ENCODE data around the gene LPP.

DNA sequence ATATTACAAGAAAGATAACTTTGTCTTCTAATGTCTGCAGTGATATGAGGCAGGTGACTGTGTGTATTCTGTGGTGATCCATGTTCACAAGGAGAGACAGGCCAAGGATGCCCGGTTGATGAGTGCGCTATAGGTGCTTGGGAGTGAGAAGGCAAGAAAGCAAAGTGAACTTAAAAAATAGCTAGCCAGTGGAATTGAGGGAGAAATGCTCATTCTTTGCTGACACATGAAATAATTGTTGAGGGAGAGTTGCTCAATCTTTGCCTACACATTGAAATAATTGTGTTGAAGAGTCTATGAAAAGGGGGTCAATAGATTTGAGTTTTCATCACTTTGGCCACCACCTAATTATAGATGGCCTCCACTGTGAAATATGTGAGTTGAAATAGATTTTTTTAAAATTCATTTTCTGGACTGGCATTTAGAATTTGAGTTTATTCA lies 156.3 kb downstream of the LPP start:
- TF ChIP-seq POLR2A (IDR thresholded peaks at IDR 0.05) = no peak
- TF ChIP-seq, protein P1, sequence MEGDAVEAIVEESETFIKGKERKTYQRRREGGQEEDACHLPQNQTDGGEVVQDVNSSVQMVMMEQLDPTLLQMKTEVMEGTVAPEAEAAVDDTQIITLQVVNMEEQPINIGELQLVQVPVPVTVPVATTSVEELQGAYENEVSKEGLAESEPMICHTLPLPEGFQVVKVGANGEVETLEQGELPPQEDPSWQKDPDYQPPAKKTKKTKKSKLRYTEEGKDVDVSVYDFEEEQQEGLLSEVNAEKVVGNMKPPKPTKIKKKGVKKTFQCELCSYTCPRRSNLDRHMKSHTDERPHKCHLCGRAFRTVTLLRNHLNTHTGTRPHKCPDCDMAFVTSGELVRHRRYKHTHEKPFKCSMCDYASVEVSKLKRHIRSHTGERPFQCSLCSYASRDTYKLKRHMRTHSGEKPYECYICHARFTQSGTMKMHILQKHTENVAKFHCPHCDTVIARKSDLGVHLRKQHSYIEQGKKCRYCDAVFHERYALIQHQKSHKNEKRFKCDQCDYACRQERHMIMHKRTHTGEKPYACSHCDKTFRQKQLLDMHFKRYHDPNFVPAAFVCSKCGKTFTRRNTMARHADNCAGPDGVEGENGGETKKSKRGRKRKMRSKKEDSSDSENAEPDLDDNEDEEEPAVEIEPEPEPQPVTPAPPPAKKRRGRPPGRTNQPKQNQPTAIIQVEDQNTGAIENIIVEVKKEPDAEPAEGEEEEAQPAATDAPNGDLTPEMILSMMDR (IDR thresholded peaks at IDR 0.05) = no peak
